Activated CD4-positive, alpha-beta T cell treated with anti-CD3 and anti-CD28 coated beads, Interleukin-2, amount 50 U/mL, for 24 hours (primary cell): ENCODE measurements around the gene KREMEN2.
"Not testable (repeated sequence)": the region's sequence is repeated elsewhere in the genome, so short reads cannot be mapped to it uniquely, and the experiment has no call there.

Source experiments
- DNase-seq, 2 donors: peaks; one replicate each; pipeline ENCODE4 v3.0.0-alpha.2; 2020; ENCODE audit warnings: low read depth in 1 of 2, low spot score in 1 of 2

The KREMEN2 gene

GRCh38 chr16:2963723-2964474, at the start of gene KREMEN2:
Gene KREMEN2, plus strand, starts transcription at chr16:2964275. Its CDS starts 246 bp downstream, at chr16:2964521.
- DNase-seq: peak in 1 of 2 donors; percentile 10

GRCh38 chr16:2915196-2915929, 48.7 kb upstream of the KREMEN2 start:
- DNase-seq: no peak

GRCh38 chr16:2919511-2920255, 44.4 kb upstream of the KREMEN2 start:
- peak; percentile 35 to 52 for DNase-seq

- DNase-seq: no peak
These were observed 40.6 kb upstream of the KREMEN2 start for GRCh38 chr16:2923481-2923880.

GRCh38 chr16:2924901-2925755, 38.9 kb upstream of the KREMEN2 start:
- DNase-seq: no peak

- DNase-seq: no peak
These were observed 38.0 kb upstream of the KREMEN2 start for GRCh38 chr16:2925951-2926649.

- no peak for DNase-seq
These were observed 37.5 kb upstream of the KREMEN2 start for GRCh38 chr16:2926650-2926999.

- peak; percentile 72 to 89 for DNase-seq
These were observed 36.9 kb upstream of the KREMEN2 start for GRCh38 chr16:2927010-2927646.

GRCh38 chr16:2928151-2928550, 35.9 kb upstream of the KREMEN2 start:
- DNase-seq: not testable (repeated sequence)

- no peak for DNase-seq
These were observed 35.3 kb upstream of the KREMEN2 start for GRCh38 chr16:2928796-2929195.

GRCh38 chr16:2929693-2930092, 34.4 kb upstream of the KREMEN2 start:
- DNase-seq: no peak

GRCh38 chr16:2930236-2930635, 33.8 kb upstream of the KREMEN2 start:
- DNase-seq: no peak

- DNase-seq: not testable (repeated sequence)
These were observed 32.7 kb upstream of the KREMEN2 start for GRCh38 chr16:2931231-2931914.

- DNase-seq: no peak
These were observed 30.9 kb upstream of the KREMEN2 start for GRCh38 chr16:2933136-2933535.

GRCh38 chr16:2933701-2934100, 30.4 kb upstream of the KREMEN2 start:
- no peak for DNase-seq

- DNase-seq: no peak
These were observed 29.6 kb upstream of the KREMEN2 start for GRCh38 chr16:2934450-2934849.

- DNase-seq: no peak
These were observed 27.6 kb upstream of the KREMEN2 start for GRCh38 chr16:2936436-2937011.

GRCh38 chr16:2937170-2937569, 26.9 kb upstream of the KREMEN2 start:
- DNase-seq: no peak

- no peak for DNase-seq
These were observed 25.9 kb upstream of the KREMEN2 start for GRCh38 chr16:2938206-2938605.
